H1 (cell line): ENCODE measurements around the gene ZNF598.

Experiments
- BRCA1 ChIP-seq: IDR thresholded peaks from 2 replicates; pipeline ENCODE4 v1.6.1; 2012; ENCODE audit warnings: low read depth, low read length, improper control_type of control experiment
- EP300 ChIP-seq, 2 experiments: IDR thresholded peaks; 1 replicate in 1 of 2; 2 replicates in 1 of 2; pipeline ENCODE4 v1.6.1; 2011 to 2012; ENCODE audit warnings: low read depth in 2 of 2, low read length in 2 of 2, mild to moderate bottlenecking in 2 of 2, borderline replicate concordance in 1 of 2, inconsistent platforms in 1 of 2, moderate library complexity in 1 of 2
- GABPA ChIP-seq: IDR thresholded peaks from 2 replicates; pipeline ENCODE4 v1.6.1; 2011; ENCODE audit warnings: mild to moderate bottlenecking, low read length, moderate library complexity, borderline replicate concordance; ENCODE audit not compliant: insufficient read depth
- RNF2 ChIP-seq: fragments of 200-900, 300-1000 bp; sonication (generic); IDR thresholded peaks from 2 replicates; pipeline ENCODE4 v1.7.1; 2016; ENCODE audit warnings: borderline replicate concordance, low read depth, mild to moderate bottlenecking, antibody characterized with exemption, low read length; ENCODE audit not compliant: poor library complexity, severe bottlenecking; ENCODE audit errors: missing control alignments
- YY1 ChIP-seq: IDR thresholded peaks from 2 replicates; pipeline ENCODE4 v1.6.1; 2011; ENCODE audit warnings: low read depth, mild to moderate bottlenecking, low read length
- TF ChIP-seq, protein P1 (sequence below): IDR thresholded peaks from 2 replicates; pipeline ENCODE4 v1.6.1; 2012; ENCODE audit warnings: inconsistent platforms

DNA sequence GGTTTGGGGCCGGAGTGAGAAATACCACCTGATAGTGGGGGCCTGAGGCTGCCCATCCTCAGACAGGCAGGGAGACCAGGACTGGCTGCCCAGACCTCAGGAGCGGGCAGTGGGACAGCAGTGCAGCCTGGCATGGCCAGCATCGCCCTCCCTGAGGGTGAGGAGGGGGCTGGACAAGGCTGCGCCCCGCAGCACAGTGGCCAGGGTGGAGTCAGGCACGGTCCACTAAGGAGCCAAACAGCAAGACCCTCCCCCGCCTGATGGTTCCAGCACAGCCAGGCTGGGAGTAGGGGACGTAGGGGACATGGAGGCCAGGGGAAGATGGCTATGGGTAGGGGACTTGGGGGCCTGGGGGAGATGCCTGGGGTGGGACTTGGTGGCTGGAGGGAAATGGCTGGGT is 3.3 kb downstream of the ZNF598 start:
- TF ChIP-seq, protein P1, sequence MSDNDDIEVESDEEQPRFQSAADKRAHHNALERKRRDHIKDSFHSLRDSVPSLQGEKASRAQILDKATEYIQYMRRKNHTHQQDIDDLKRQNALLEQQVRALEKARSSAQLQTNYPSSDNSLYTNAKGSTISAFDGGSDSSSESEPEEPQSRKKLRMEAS: no peak
- TF ChIP-seq GABPA (no peak), RNF2 (no peak), YY1 (no peak), BRCA1 (no peak), EP300 (IDR thresholded peaks at IDR 0.05; ENCODE audit: borderline replicate concordance in 1 of 2, low read depth in 2 of 2, low read length in 2 of 2) (no peak)
